Effector memory CD8-positive, alpha-beta T cell (primary cell): ENCODE data around the gene RUNX3.
A peak's percentile ranks its signal among the peaks of the same experiment; 100 is the strongest.

Experiments used
- ATAC-seq: fragments of 150-1000 bp; cut with Tn5 transposase; replicated peaks from 2 replicates; pipeline ENCODE4 v1.10.0; 2021; ENCODE audit warnings: mild to moderate bottlenecking, moderate library complexity
- DNase-seq, 3 experiments: peaks; one replicate each; pipeline ENCODE4 v3.0.0; 2021
- H3K27ac Mint-ChIP-seq, 2 donors: one replicate each; pipeline ENCODE4 v1.8.0; 2022; ENCODE audit warnings: mild to moderate bottlenecking in 2 of 2, mixed read lengths in 2 of 2, moderate library complexity in 2 of 2
- H3K27me3 Mint-ChIP-seq, 2 donors: one replicate each; pipeline ENCODE4 v1.8.0; 2022; ENCODE audit warnings: mixed read lengths in 2 of 2
- H3K36me3 Mint-ChIP-seq: one replicate; pipeline ENCODE4 v1.8.0; 2022; ENCODE audit warnings: mild to moderate bottlenecking, moderate library complexity, mixed read lengths; ENCODE audit not compliant: insufficient read depth
- H3K4me1 Mint-ChIP-seq, 2 donors: one replicate each; pipeline ENCODE4 v1.8.0; 2022; ENCODE audit warnings: low read depth in 2 of 2, mixed read lengths in 2 of 2
- H3K4me3 Mint-ChIP-seq, 2 donors: one replicate each; pipeline ENCODE4 v1.8.0; 2022; ENCODE audit warnings: mild to moderate bottlenecking in 2 of 2, mixed read lengths in 2 of 2, moderate library complexity in 2 of 2
- H3K9me3 Mint-ChIP-seq, 2 donors: one replicate each; pipeline ENCODE4 v1.8.0; 2022; ENCODE audit warnings: mixed read lengths in 2 of 2

Gene RUNX3

DNA sequence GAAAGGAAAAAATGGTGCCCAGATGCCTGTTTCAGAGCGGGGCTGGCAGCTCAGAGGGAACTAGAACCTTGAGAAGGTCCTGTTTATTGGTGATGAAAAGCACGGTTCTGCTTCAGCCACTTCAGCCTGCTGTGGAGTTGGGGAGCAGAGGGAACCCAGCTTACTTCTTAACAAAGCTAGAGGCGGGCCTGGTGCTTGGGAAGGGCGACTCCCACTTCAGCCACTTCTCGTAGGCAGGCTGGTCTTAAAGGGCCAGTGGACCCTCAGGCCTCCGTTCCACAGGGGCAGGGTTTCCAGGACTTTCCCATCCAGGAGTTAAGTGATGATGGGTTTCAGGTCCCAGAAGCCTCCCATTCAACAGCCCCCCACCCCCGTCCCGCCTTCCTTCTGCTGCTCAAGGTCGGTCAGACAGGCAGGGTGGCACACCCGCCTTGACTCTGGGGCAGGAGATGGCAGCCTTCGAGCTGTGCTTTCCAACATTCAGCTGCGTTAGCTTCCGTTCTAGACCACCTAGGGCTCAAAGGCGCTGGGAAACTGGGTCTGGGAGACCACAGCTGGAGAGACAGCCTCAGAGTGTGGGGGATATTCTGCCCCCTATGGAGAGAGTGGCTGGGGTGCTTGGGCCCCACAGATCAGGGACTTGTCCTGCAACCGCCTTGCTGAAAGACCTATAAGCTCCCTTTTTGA is 3.4 kb downstream of the RUNX3 start:
- Mint-ChIP-seq H3K9me3 (no peaks in the 10 kb centered on the region), H3K4me1 (peaks cover 55 to 58% of the 10 kb centered on the region in 2 donors), H3K27ac (peak overlapping the region; percentile 100), H3K27me3 (no peaks in the 10 kb centered on the region), H3K4me3 (peak overlapping the region; percentile 98), H3K36me3 (peaks cover 98% of the 10 kb centered on the region)
- no peak for DNase-seq
- no peak for ATAC-seq

DNA sequence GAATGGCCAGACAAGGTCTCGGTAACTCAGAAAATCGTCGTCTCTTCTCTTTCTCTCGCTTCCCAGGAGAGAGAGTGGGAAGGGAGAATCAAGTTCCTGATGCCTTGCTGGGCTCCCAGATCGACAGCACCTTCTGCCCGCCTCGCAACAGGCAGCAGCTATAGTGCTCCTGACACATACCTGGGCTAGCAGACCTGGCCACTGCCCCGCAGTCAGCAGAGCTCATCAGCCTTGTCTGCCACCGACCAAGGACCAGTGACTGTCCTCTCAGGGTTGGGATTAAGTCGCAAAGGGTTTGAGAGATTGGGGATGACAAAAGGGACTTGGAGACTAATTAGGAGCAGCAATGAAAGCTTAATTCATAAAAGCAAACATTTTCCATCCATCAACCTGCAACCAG is 4.1 kb downstream of the RUNX3 start:
- no peak for DNase-seq
- no peaks in the 10 kb centered on the region for H3K27me3 Mint-ChIP-seq
- ATAC-seq: no peak
- peak overlapping the region; percentile 100 for H3K27ac Mint-ChIP-seq
- peaks cover 98% of the 10 kb centered on the region for H3K36me3 Mint-ChIP-seq
- H3K9me3 Mint-ChIP-seq: no peaks in the 10 kb centered on the region
- H3K4me1 Mint-ChIP-seq: peaks cover 55 to 56% of the 10 kb centered on the region in 2 donors
- peak overlapping the region; percentile 98 for H3K4me3 Mint-ChIP-seq

- no peaks in the 10 kb centered on the region for H3K27me3 Mint-ChIP-seq
- peaks cover 57 to 61% of the 10 kb centered on the region in 2 donors for H3K4me1 Mint-ChIP-seq
- no peaks in the 10 kb centered on the region for H3K9me3 Mint-ChIP-seq
- H3K27ac Mint-ChIP-seq: peak overlapping the region; percentile 100
- H3K36me3 Mint-ChIP-seq: peaks cover 98% of the 10 kb centered on the region
- peak overlapping the region; percentile 98 for H3K4me3 Mint-ChIP-seq
- ATAC-seq (peak; percentile 59), DNase-seq (peak; percentile 77 to 81 (median 80))
These were observed 4.8 kb downstream of the RUNX3 start for GRCh38 chr1:24925082-24925779.

GRCh38 chr1:24923485-24924113 is 6.5 kb downstream of the RUNX3 start:
- DNase-seq (peak in 2 of 3 experiments; percentile 51), ATAC-seq (peak; percentile 12)
- Mint-ChIP-seq H3K36me3 (peaks cover 100% of the 10 kb centered on the region), H3K27ac (peak overlapping the region; percentile 100), H3K27me3 (no peaks in the 10 kb centered on the region), H3K9me3 (no peaks in the 10 kb centered on the region), H3K4me3 (peak overlapping the region; percentile 98), H3K4me1 (peaks cover 68% of the 10 kb centered on the region in 2 donors)

GRCh38 chr1:24921938-24922662 is 8.0 kb downstream of the RUNX3 start:
- ATAC-seq (peak; percentile 62), DNase-seq (peak in 2 of 3 experiments; percentile 55 to 56)
- Mint-ChIP-seq H3K27me3 (no peaks in the 10 kb centered on the region), H3K9me3 (no peaks in the 10 kb centered on the region), H3K4me3 (peak overlapping the region; percentile 98), H3K27ac (peak overlapping the region; percentile 100), H3K4me1 (peaks cover 75 to 76% of the 10 kb centered on the region in 2 donors), H3K36me3 (peaks cover 100% of the 10 kb centered on the region)

DNA sequence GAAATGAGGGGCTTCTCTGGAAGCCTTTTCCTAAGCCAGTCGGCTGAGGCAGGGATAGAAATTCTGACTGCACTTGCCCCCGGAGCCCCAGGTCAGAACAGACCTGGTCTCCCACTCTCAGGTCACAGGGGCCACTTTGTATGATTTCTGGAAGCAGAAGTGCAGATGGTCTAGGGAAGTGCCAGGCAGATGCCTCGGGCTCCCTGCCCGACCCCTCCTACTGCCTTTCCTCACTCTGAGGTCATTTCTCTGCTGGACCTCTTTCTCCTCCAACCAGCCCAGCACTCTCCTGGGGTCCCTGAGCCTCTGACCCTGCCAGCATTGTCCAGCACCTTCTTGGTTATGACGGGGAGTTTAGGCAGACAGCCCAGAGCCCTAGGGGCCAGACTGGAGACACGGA is 8.7 kb downstream of the RUNX3 start:
- no peak for DNase-seq
- no peaks in the 10 kb centered on the region for H3K27me3 Mint-ChIP-seq
- H3K36me3 Mint-ChIP-seq: peaks cover 100% of the 10 kb centered on the region
- H3K9me3 Mint-ChIP-seq: no peaks in the 10 kb centered on the region
- peak overlapping the region; percentile 100 for H3K27ac Mint-ChIP-seq
- peaks cover 79 to 80% of the 10 kb centered on the region in 2 donors for H3K4me1 Mint-ChIP-seq
- no peak for ATAC-seq
- peak overlapping the region; percentile 98 for H3K4me3 Mint-ChIP-seq

- Mint-ChIP-seq H3K27me3 (no peaks in the 10 kb centered on the region), H3K4me1 (peaks cover 78% of the 10 kb centered on the region in 2 donors), H3K9me3 (no peaks in the 10 kb centered on the region), H3K4me3 (peak overlapping the region; percentile 98), H3K36me3 (peaks cover 100% of the 10 kb centered on the region), H3K27ac (peak overlapping the region; percentile 100)
- DNase-seq: no peak
- no peak for ATAC-seq
These were observed 9.5 kb downstream of the RUNX3 start for GRCh38 chr1:24920533-24920925.

DNA sequence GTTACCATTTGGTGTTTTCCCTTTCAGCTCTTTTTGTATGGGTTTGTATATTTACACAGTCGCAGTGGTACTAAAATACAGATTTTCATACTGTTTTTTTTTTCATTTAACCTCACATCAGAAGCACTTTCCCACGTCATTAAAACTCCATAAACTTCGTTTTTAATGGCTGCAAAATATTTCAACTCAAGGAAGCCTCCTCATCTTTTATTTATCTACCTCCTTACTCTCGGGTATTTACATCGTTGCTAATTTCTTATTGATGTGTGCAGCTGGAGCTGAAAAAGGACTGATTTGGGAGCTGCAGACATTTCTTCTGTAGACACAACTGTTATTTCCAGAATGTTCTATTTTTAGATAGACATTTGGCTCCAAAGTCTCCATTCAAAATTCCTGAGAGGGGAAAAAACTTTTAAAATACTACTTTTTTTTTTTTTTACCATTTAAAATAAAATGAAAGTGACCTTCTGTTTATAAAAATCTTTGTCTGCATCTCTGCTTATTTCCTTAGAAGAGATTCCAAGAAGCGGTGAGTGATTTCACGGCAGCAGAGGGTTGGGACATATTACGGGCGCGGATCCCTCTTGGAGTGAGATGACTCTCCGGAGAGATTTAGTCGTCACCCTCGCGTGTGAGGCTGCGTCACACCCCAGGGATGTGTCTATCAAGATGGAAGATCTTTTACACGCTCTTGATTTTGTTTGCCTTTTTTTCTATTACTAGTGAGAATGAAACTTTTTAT is 10.1 kb downstream of the RUNX3 start:
- Mint-ChIP-seq H3K9me3 (no peaks in the 10 kb centered on the region), H3K27me3 (no peaks in the 10 kb centered on the region), H3K4me1 (peaks cover 78 to 79% of the 10 kb centered on the region in 2 donors), H3K36me3 (peaks cover 100% of the 10 kb centered on the region), H3K27ac (peak overlapping the region; percentile 100), H3K4me3 (peak overlapping the region; percentile 98)
- DNase-seq: no peak
- no peak for ATAC-seq

- peak overlapping the region; percentile 71 to 98 for H3K4me3 Mint-ChIP-seq
- H3K36me3 Mint-ChIP-seq: peaks cover 100% of the 10 kb centered on the region
These were observed 11.0 kb downstream of the RUNX3 start for GRCh38 chr1:24918995-24919605.

DNA sequence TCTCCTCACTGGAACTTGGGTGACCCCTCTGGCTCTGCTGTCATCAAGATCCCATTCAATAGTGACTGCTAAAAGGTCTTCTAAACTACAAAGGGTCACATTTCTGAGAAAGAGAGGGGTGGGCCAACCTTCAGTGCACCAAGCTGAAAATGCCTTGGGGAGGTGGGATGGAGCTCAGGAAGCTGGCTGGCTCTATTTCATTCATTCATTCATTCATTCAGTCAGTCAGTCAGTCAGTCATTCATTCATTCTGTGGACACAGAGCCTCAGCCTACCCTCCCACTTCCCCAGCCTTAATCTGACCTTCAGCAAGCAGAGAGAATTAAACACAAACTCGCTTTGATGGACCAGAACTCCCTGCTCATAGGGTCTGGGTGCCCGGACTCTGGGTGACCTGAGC is 11.7 kb downstream of the RUNX3 start:
- Mint-ChIP-seq H3K4me3 (peak overlapping the region; percentile 37 to 71), H3K9me3 (no peaks in the 10 kb centered on the region), H3K36me3 (peaks cover 100% of the 10 kb centered on the region), H3K27me3 (no peaks in the 10 kb centered on the region), H3K4me1 (peaks cover 74 to 77% of the 10 kb centered on the region in 2 donors), H3K27ac (peak overlapping the region; percentile 100)
- DNase-seq (no peak), ATAC-seq (no peak)

More at GRCh38 chr1:24918995-24919605, 11.0 kb downstream of the RUNX3 start:
- Mint-ChIP-seq H3K27ac (peak overlapping the region; percentile 100), H3K4me1 (peaks cover 78 to 81% of the 10 kb centered on the region in 2 donors), H3K27me3 (no peaks in the 10 kb centered on the region), H3K9me3 (no peaks in the 10 kb centered on the region)
- no peak for ATAC-seq
- DNase-seq: no peak

DNA sequence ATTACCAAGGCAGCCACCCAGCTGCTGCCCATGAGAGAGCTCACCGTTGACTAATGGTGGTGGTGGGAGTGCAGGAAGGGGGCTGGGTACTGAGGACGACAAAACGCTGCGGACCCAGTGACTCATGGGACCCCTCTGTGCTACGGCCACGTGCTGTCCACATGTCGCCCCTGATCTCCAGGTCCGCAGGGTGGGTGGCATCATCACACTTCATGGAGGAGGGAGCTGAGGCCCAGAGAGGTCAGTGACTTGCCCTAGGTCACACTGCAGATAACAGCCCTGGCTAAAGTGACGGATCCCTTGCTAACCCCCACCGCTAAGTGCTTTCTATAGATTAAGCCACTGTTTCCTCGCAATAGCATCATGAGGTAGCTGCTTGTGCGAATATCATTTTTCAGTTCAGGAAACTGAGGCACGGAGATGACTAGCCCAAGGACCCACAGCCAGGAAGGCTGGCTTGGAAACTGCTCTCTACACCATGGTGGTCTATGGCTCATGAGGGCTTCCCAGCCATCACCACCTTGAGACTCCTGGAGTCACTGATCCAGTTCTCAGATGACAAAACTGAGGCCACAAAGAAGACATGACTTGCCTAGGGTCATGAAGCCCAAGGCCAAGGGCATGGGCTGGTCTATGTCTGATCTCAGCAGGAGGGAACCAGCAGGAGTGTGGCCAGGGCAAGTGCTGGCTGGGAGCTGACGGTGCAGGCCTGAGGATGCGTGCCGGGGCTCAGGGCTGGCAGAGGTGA is 12.6 kb downstream of the RUNX3 start:
- Mint-ChIP-seq H3K4me3 (peak overlapping the region; percentile 71 to 74), H3K27me3 (no peaks in the 10 kb centered on the region), H3K36me3 (peaks cover 100% of the 10 kb centered on the region), H3K27ac (peak overlapping the region; percentile 100), H3K4me1 (peaks cover 74 to 79% of the 10 kb centered on the region in 2 donors), H3K9me3 (no peaks in the 10 kb centered on the region)
- no peak for ATAC-seq
- DNase-seq: no peak
